Stomach (tissue), 9 donors: Measurements from ENCODE around the gene FDX1. TPM values are rescaled to one million over a fixed set of nuclear protein-coding genes. Genes with fewer than 3 reads are reported as not detected.

Experiments
- DNase-seq, 2 donors: peaks; one replicate each; pipeline versions ENCODE4 v3.0.0 to v3.0.0-alpha.2; 2013 to 2019
- H3K27ac ChIP-seq, 5 donors: fragments of 200-600 bp in 4 of 5; sonication (generic) in 4 of 5; one replicate each; pipeline ENCODE4 v1.5.1; 2013 to 2019; ENCODE audit warnings: mild to moderate bottlenecking in 1 of 5, moderate library complexity in 1 of 5
- H3K27me3 ChIP-seq, 3 donors: fragments of 200-600 bp; sonication (generic); one replicate each; pipeline ENCODE4 v1.5.1; 2017 to 2019; ENCODE audit warnings: mixed run types in 1 of 3
- H3K36me3 ChIP-seq, 4 donors: fragments of 200-600 bp; sonication (generic); 1 replicate in 3 of 4; 2 replicates in 1 of 4; pipeline ENCODE4 v1.5.1; 2016 to 2019
- H3K4me1 ChIP-seq, 4 donors: fragments of 200-600 bp; sonication (generic); one replicate each; pipeline ENCODE4 v1.5.1; 2016 to 2019
- H3K4me3 ChIP-seq, 4 donors: fragments of 200-600 bp; sonication (generic) in 3 of 4; one replicate each; pipeline ENCODE4 v1.5.1; 2016 to 2019; ENCODE audit warnings: mild to moderate bottlenecking in 1 of 4
- H3K9me3 ChIP-seq, 4 donors: fragments of 200-600 bp; sonication (generic); one replicate each; pipeline ENCODE4 v1.5.1; 2016 to 2019
- CTCF ChIP-seq, 7 experiments: fragments of 450-650 bp in 4 of 7; fragments of 200-600 bp in 3 of 7; sonication (generic) in 3 of 7; IDR thresholded peaks; one replicate each; pipeline ENCODE4 v1.5.1; 2016 to 2019; ENCODE audit warnings: antibody characterized with exemption in 7 of 7, control low read depth in 2 of 7, mild to moderate bottlenecking in 1 of 7
- EP300 ChIP-seq: sonication (generic); formaldehyde crosslinking; IDR thresholded peaks from one replicate; pipeline ENCODE4 v1.6.1; 2017; ENCODE audit warnings: antibody characterized with exemption
- POLR2A ChIP-seq, 4 donors: fragments of 450-650 bp; IDR thresholded peaks; one replicate each; pipeline ENCODE4 v1.6.1; 2016; ENCODE audit warnings: antibody characterized with exemption in 4 of 4, control low read depth in 2 of 4, mild to moderate bottlenecking in 1 of 4, moderate library complexity in 1 of 4
- POLR2AphosphoS5 ChIP-seq, 3 donors: sonication (generic); formaldehyde crosslinking; IDR thresholded peaks; one replicate each; pipeline ENCODE4 v1.6.1; 2016; ENCODE audit warnings: antibody characterized with exemption in 3 of 3
- WGBS, 5 donors: extraction: QIAGEN DNeasy Blood & Tissue Kit in 3 of 5; methylation state at CpG; one replicate each; pipeline versions ENCODE4 v1.1.5 to v1.1.7; 2013 to 2018; 5-methylcytosine and 5-hydroxymethylcytosine counted together
- intact Hi-C: fragments of 100-400 bp; cut with DNase I; formaldehyde crosslinking; loops from one replicate; pipeline ENCODE4 v1.15.1; 2023; ENCODE audit warnings: low total_unique reads
- polyA plus RNA-seq, 3 donors: library from polyadenylated mRNA; stranded (reverse); fragments of 200-250 nt; gene quantifications; one replicate each; pipeline ENCODE4 v1.2.3, GENCODE V29; 2013
- total RNA-seq, 5 donors: library from RNA; depleted of rRNA; stranded (reverse); fragments of >200 nt; gene quantifications; one replicate each; pipeline versions ENCODE4 v1.1.0 to v1.2.3, GENCODE V29; 2014 to 2016
- donor health status: healthy with polysubstance abuse.
- donor health status: Bipolar disorder and iron deficiency.
- donor health status: healthy.

Gene FDX1
- total and polyA plus RNA-seq, 8 donors, result 0.58 to 78.8 (median 22.8) TPM

GRCh38 chr11:110491577-110492320, 62.0 kb downstream of the FDX1 start:
- no peak overlapping the region for H3K4me3 ChIP-seq
- TF ChIP-seq POLR2A (IDR thresholded peaks at IDR 0.05) (no peak), EP300 (no peak), POLR2AphosphoS5 (IDR thresholded peaks at IDR 0.05) (no peak), CTCF (IDR thresholded peaks at IDR 0.05) (no peak)
- H3K9me3 ChIP-seq, result no peaks in the 10 kb centered on the region
- no peaks in the 10 kb centered on the region for H3K36me3 ChIP-seq
- intact Hi-C loops, result no loop called here
- peak in 1 of 2 donors; percentile 50 for DNase-seq
- WGBS, 5 donors, result 77 to 89% (median 81%) methylated on average over 7 of the region's 7 CpGs
- no peaks in the 10 kb centered on the region for H3K27me3 ChIP-seq
- peaks cover 1 to 8% (median 4%) of the 10 kb centered on the region in 4 donors for H3K4me1 ChIP-seq
- H3K27ac ChIP-seq, result no peak overlapping the region

GRCh38 chr11:110492321-110492685, 62.6 kb downstream of the FDX1 start:
- TF ChIP-seq EP300, result no peak
- no peaks in the 10 kb centered on the region for H3K36me3 ChIP-seq
- intact Hi-C loops, result no loop called here
- no peaks in the 10 kb centered on the region for H3K9me3 ChIP-seq
- H3K27me3 ChIP-seq, result no peaks in the 10 kb centered on the region
- H3K4me3 ChIP-seq, result no peak overlapping the region
- WGBS, 5 donors, result 73 to 94% (median 81%) methylated on average over 1 of the region's 1 CpG
- no peak overlapping the region for H3K27ac ChIP-seq
- peaks cover 7 to 14% (median 9%) of the 10 kb centered on the region in 4 donors for H3K4me1 ChIP-seq
- DNase-seq, result no peak

- intact Hi-C loops, result no loop called here
- 91 to 98% (median 96%) methylated on average over 2 of the region's 2 CpGs for WGBS, 5 donors
- no peaks in the 10 kb centered on the region for H3K27me3 ChIP-seq
- H3K4me1 ChIP-seq, result peaks cover 13 to 24% (median 18%) of the 10 kb centered on the region in 4 donors
- no peaks in the 10 kb centered on the region for H3K36me3 ChIP-seq
- no peak overlapping the region for H3K4me3 ChIP-seq
- H3K9me3 ChIP-seq, result no peaks in the 10 kb centered on the region
- no peak for TF ChIP-seq EP300
- TF ChIP-seq POLR2A (IDR thresholded peaks at IDR 0.05), result no peak
- TF ChIP-seq CTCF (IDR thresholded peaks at IDR 0.05), result no peak
- TF ChIP-seq POLR2AphosphoS5 (IDR thresholded peaks at IDR 0.05), result no peak
- no peak for DNase-seq
- H3K27ac ChIP-seq, result no peak overlapping the region
Measured at GRCh38 chr11:110493346-110493745, 63.6 kb downstream of the FDX1 start.

- Histone ChIP-seq H3K9me3 (peaks cover 0 to 7% (median 0%) of the 10 kb centered on the region in 4 donors), H3K27me3 (no peaks in the 10 kb centered on the region), H3K4me3 (no peak overlapping the region), H3K4me1 (peaks cover 20 to 31% (median 21%) of the 10 kb centered on the region in 4 donors), H3K36me3 (no peaks in the 10 kb centered on the region), H3K27ac (peak overlapping the region in 1 of 5 donors; percentile 55)
- TF ChIP-seq POLR2AphosphoS5 (IDR thresholded peaks at IDR 0.05) (peak in 2 of 3 donors; percentile 32 to 55), CTCF (IDR thresholded peaks at IDR 0.05) (no peak)
- WGBS, 5 donors, result 7 to 29% (median 14%) methylated on average over 2 of the region's 2 CpGs
- intact Hi-C loops, result no loop called here
- DNase-seq, result no peak
Measured at GRCh38 chr11:110497231-110497978, 67.7 kb downstream of the FDX1 start.
